Measurements from ENCODE around the gene ZSWIM3.

The ZSWIM3 gene

GRCh38 chr20:45918182-45918737 is 60.8 kb downstream of the ZSWIM3 start:
- in situ Hi-C loops (cut with HindIII; ENCODE audit: low sequenced_read_pairs) = no loop called here
- H3K4me3 ChIP-seq (ENCODE audit: low read depth, low read length) = no peak overlapping the region
- TF ChIP-seq, protein P1, sequence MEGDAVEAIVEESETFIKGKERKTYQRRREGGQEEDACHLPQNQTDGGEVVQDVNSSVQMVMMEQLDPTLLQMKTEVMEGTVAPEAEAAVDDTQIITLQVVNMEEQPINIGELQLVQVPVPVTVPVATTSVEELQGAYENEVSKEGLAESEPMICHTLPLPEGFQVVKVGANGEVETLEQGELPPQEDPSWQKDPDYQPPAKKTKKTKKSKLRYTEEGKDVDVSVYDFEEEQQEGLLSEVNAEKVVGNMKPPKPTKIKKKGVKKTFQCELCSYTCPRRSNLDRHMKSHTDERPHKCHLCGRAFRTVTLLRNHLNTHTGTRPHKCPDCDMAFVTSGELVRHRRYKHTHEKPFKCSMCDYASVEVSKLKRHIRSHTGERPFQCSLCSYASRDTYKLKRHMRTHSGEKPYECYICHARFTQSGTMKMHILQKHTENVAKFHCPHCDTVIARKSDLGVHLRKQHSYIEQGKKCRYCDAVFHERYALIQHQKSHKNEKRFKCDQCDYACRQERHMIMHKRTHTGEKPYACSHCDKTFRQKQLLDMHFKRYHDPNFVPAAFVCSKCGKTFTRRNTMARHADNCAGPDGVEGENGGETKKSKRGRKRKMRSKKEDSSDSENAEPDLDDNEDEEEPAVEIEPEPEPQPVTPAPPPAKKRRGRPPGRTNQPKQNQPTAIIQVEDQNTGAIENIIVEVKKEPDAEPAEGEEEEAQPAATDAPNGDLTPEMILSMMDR (IDR thresholded peaks at IDR 0.05; ENCODE audit: low read depth, low read length) = no peak
- peak; percentile 46 for DNase-seq (ENCODE audit: low read depth, low spot score)

DNA sequence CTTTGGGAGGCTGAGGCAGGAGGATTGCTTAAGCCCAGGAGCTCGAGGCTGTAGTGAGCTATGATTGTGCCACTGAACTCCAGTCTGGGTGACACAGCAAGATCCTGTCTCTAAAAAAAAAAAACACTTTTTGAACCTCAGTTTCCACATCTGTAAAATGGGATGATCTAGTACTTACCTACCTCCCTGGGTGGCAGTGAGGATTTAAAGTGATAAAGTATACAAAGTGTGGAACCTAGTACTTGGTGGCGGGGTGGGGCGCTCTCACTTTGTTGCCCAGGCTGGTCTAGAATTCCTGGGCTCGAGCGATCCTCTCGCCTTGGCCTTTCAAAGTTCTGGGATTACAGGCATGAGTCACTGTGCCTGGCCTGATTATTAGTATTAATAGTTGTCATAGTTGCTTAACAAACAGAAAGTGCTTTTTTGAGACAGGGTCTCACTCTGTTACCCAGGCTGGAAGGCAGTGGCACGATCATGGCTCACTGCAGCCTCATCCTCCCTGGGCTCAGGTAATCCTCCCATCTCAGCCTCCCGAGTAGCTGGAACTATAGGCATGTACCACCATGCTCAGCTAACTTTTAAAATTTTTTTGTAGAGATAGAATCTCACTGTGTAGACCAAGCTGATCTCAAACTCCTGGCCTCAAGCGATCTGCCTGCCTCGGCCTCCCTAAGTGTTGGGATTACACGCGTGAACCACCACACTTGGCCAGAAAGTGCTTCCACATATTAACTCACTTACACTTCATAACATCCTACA is 61.5 kb downstream of the ZSWIM3 start:
- in situ Hi-C loops (cut with HindIII; ENCODE audit: low sequenced_read_pairs) = no loop called here
- DNase-seq (ENCODE audit: low read depth, low spot score) = no peak
- no peak overlapping the region for H3K4me3 ChIP-seq (ENCODE audit: low read depth, low read length)
- TF ChIP-seq, protein P1 (IDR thresholded peaks at IDR 0.05; ENCODE audit: low read depth, low read length) = no peak

GRCh38 chr20:45919542-45920399 is 62.4 kb downstream of the ZSWIM3 start:
- no peak overlapping the region for H3K4me3 ChIP-seq (ENCODE audit: low read depth, low read length)
- in situ Hi-C loops (cut with HindIII; ENCODE audit: low sequenced_read_pairs) = no loop called here
- DNase-seq (ENCODE audit: low read depth, low spot score) = peak; percentile 90
- TF ChIP-seq, protein P1 (IDR thresholded peaks at IDR 0.05; ENCODE audit: low read depth, low read length) = no peak

- TF ChIP-seq, protein P1 (IDR thresholded peaks at IDR 0.05; ENCODE audit: low read depth, low read length) = no peak
- no peak overlapping the region for H3K4me3 ChIP-seq (ENCODE audit: low read depth, low read length)
- peak; percentile 27 for DNase-seq (ENCODE audit: low read depth, low spot score)
- in situ Hi-C loops (cut with HindIII; ENCODE audit: low sequenced_read_pairs) = no loop called here
Measured at GRCh38 chr20:45920462-45921336, 63.3 kb downstream of the ZSWIM3 start.

DNA sequence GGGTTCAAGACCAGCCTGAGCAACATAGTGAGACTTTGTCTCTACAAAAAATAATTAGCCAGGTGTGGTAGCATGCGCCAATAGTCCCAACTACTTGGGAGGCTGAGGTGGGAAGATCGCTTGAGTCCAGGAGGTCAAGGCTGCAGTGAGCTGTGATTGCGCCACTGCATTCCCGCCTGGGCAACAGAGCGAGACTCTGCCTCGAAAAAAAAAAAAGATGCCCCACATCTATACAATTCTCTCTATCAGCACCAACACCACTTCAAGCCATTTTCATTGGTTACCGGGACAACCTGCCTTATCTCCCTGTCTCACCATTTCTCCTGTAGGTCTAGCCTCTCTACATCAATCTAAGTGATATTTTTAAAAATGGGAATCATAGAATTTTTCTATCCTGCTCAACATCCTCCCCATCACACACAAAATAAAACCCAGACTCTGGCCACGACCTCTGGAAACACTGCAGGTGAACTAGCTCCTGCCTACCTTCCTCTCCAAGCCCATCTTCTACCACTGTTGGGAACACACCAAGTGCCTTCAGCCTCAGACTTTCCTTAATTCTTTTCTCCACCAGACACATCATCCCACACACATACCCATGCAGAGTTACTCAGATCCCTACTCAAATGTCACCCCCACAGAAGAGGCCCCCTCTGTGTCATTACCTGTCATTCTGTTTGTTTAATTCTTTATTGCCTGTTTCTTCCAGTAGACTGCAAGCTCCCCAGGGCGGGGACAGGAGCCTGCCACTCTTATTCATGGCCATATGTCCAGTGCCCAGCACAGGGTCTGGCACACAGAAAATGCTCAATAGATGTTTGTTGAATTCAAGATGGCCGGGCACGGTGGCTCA is 64.1 kb downstream of the ZSWIM3 start:
- no peak overlapping the region for H3K4me3 ChIP-seq (ENCODE audit: low read depth, low read length)
- in situ Hi-C loops (cut with HindIII; ENCODE audit: low sequenced_read_pairs) = no loop called here
- no peak for DNase-seq (ENCODE audit: low read depth, low spot score)
- TF ChIP-seq, protein P1 (IDR thresholded peaks at IDR 0.05; ENCODE audit: low read depth, low read length) = no peak

Measured in astrocyte of the spinal cord (primary cell).